Upper lobe of left lung (tissue), 6 donors: ENCODE measurements around the gene ARL9. TPM values are rescaled to one million over a fixed set of nuclear protein-coding genes. Genes with fewer than 3 reads are reported as not detected.

Experiments used
- ATAC-seq, 2 donors: fragments of 200-7000 bp; cut with Tn5 transposase; one replicate each; pipeline ENCODE4 v1.9.1; 2022; ENCODE audit warnings: mild to moderate bottlenecking in 2 of 2, moderate library complexity in 2 of 2; ENCODE audit not compliant: low FRiP score in 2 of 2
- DNase-seq, 2 donors: peaks; one replicate each; pipeline ENCODE4 v3.0.0-alpha.2; 2019 to 2020
- H3K27ac ChIP-seq, 4 donors: fragments of 200-600 bp; sonication (generic); one replicate each; pipeline ENCODE4 v1.5.1; 2016 to 2019
- H3K27me3 ChIP-seq, 4 donors: fragments of 200-600 bp; sonication (generic); one replicate each; pipeline ENCODE4 v1.5.1; 2017 to 2019
- H3K36me3 ChIP-seq, 4 donors: fragments of 200-600 bp; sonication (generic); one replicate each; pipeline ENCODE4 v1.5.1; 2016 to 2019
- H3K4me1 ChIP-seq, 4 donors: fragments of 200-600 bp; sonication (generic); one replicate each; pipeline ENCODE4 v1.5.1; 2018 to 2019
- H3K4me3 ChIP-seq, 4 donors: fragments of 200-600 bp; sonication (generic); one replicate each; pipeline ENCODE4 v1.5.1; 2017 to 2019; ENCODE audit warnings: mild to moderate bottlenecking in 2 of 4, moderate library complexity in 1 of 4
- H3K9me3 ChIP-seq, 4 donors: fragments of 200-600 bp; sonication (generic); one replicate each; pipeline ENCODE4 v1.5.1; 2018 to 2019
- CTCF ChIP-seq, 6 experiments: fragments of 450-650 bp in 4 of 6; fragments of 200-600 bp in 2 of 6; sonication (generic) in 2 of 6; IDR thresholded peaks; one replicate each; pipeline ENCODE4 v1.5.1; 2016 to 2019; ENCODE audit warnings: antibody characterized with exemption in 6 of 6
- EP300 ChIP-seq, 4 donors: sonication (generic); formaldehyde crosslinking; IDR thresholded peaks; one replicate each; pipeline ENCODE4 v1.5.1; 2017; ENCODE audit warnings: antibody characterized with exemption in 4 of 4, control low read depth in 2 of 4
- POLR2A ChIP-seq, 4 donors: fragments of 450-650 bp; IDR thresholded peaks; one replicate each; pipeline ENCODE4 v1.5.1; 2016 to 2017; ENCODE audit warnings: antibody characterized with exemption in 4 of 4, mild to moderate bottlenecking in 2 of 4
- POLR2AphosphoS5 ChIP-seq, 2 donors: sonication (generic); formaldehyde crosslinking; IDR thresholded peaks; one replicate each; pipeline ENCODE4 v1.5.1; 2017; ENCODE audit warnings: antibody characterized with exemption in 2 of 2
- WGBS, 2 donors: methylation state at CpG; one replicate each; pipeline ENCODE4 v1.1.5; 2017 to 2018; 5-methylcytosine and 5-hydroxymethylcytosine counted together
- total RNA-seq, 6 donors: library from RNA; depleted of rRNA in 4 of 6; stranded (reverse); fragments of >200 nt in 4 of 6; gene quantifications; one replicate each; pipeline versions ENCODE4 v1.1.0 to v1.2.1, GENCODE V29; 2016 to 2021
- donor health status: DM: no; HTN: no; CAD: no; lungs with moderate emphysema.
- donor health status: DM: no; HTN: yes; CAD: no; lungs with severe emphysema.

Gene ARL9
- total RNA-seq, 6 donors from 2014 or later = 0.17 TPM; not detected in 4

- ATAC-seq = no peak
Observed at GRCh38 chr4:56511098-56511497, 5.5 kb downstream of the ARL9 start.

DNA sequence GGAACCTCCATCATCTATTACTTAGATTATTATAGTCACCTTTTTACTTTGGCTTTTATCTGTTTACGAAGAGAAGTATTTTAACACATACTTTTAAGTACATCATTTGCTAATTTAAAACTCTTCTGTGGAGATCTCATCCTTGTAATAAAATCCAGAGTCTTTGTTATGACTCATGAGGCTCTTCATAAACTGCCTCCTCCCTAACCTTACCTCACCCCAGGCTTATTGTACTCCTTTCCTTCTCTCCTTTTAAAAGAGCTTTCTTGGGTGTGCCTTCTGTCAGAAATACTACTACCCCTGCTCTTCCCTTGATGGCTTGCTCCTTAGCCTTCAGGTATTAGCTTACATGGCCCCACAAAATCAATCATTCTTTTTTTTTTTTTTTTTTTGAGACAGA lies 6.6 kb downstream of the ARL9 start:
- no peaks in the 10 kb centered on the region for H3K9me3 ChIP-seq
- ATAC-seq = no peak
- TF ChIP-seq POLR2A (IDR thresholded peaks at IDR 0.05) (no peak), EP300 (IDR thresholded peaks at IDR 0.05) (no peak), POLR2AphosphoS5 (IDR thresholded peaks at IDR 0.05) (no peak), CTCF (IDR thresholded peaks at IDR 0.05) (no peak)
- H3K36me3 ChIP-seq = no peaks in the 10 kb centered on the region
- H3K4me1 ChIP-seq = no peaks in the 10 kb centered on the region
- H3K27ac ChIP-seq = no peak overlapping the region
- no peaks in the 10 kb centered on the region for H3K27me3 ChIP-seq
- no peak for DNase-seq
- WGBS, 2 donors = 94 to 96% methylated on average over 1 of the region's 1 CpG
- H3K4me3 ChIP-seq = no peak overlapping the region

More at GRCh38 chr4:56511098-56511497, 5.5 kb downstream of the ARL9 start:
- Histone ChIP-seq H3K4me3 (no peak overlapping the region), H3K4me1 (peaks cover 3 to 5% (median 4%) of the 10 kb centered on the region in 4 donors), H3K27ac (no peak overlapping the region), H3K9me3 (no peaks in the 10 kb centered on the region), H3K27me3 (no peaks in the 10 kb centered on the region), H3K36me3 (no peaks in the 10 kb centered on the region)
- TF ChIP-seq EP300 (IDR thresholded peaks at IDR 0.05) (no peak), CTCF (IDR thresholded peaks at IDR 0.05) (no peak), POLR2AphosphoS5 (IDR thresholded peaks at IDR 0.05) (no peak), POLR2A (IDR thresholded peaks at IDR 0.05) (no peak)
- no peak for DNase-seq

DNA sequence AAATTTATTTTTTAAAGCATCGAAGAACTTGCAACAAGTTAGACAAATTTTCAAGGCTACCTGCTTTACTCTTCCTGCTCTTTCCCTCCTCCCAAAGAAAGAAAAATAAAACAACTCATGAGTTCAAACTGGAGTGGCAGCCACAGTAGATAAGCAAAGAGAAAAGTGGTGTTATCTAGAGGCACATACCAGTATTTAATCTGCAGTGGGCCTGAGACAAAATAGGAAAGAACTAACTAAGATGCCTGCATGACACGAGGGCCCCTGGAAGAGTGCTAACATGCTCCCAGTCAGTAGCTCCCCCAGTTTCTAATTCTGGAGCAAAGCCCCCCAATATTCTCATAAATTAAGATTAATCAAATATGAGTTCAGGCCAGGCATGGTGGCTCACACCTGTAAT lies 7.9 kb downstream of the ARL9 start:
- no peak for ATAC-seq
- Histone ChIP-seq H3K27me3 (no peaks in the 10 kb centered on the region), H3K27ac (no peak overlapping the region), H3K9me3 (no peaks in the 10 kb centered on the region), H3K36me3 (no peaks in the 10 kb centered on the region), H3K4me1 (no peaks in the 10 kb centered on the region), H3K4me3 (no peak overlapping the region)
- 43 to 55% methylated on average over 2 of the region's 2 CpGs for WGBS, 2 donors
- no peak for TF ChIP-seq EP300 (IDR thresholded peaks at IDR 0.05)
- no peak for TF ChIP-seq CTCF (IDR thresholded peaks at IDR 0.05)
- TF ChIP-seq POLR2A (IDR thresholded peaks at IDR 0.05) = no peak
- TF ChIP-seq POLR2AphosphoS5 (IDR thresholded peaks at IDR 0.05) = no peak
- no peak for DNase-seq

- Histone ChIP-seq H3K27me3 (no peaks in the 10 kb centered on the region), H3K36me3 (no peaks in the 10 kb centered on the region), H3K4me3 (peak overlapping the region; percentile 22 to 69 (median 53)), H3K27ac (no peak overlapping the region), H3K9me3 (no peaks in the 10 kb centered on the region), H3K4me1 (peaks cover 7 to 13% (median 10%) of the 10 kb centered on the region in 4 donors)
- ATAC-seq = peak; percentile 87 to 98
- TF ChIP-seq CTCF (IDR thresholded peaks at IDR 0.05) (no peak), EP300 (IDR thresholded peaks at IDR 0.05) (no peak), POLR2A (IDR thresholded peaks at IDR 0.05) (peak in 1 of 4 donors; percentile 16), POLR2AphosphoS5 (IDR thresholded peaks at IDR 0.05) (peak in 1 of 2 donors; percentile 31)
- 3 to 18% methylated on average over 13 to 68 of the region's 68 CpGs for WGBS, 2 donors
- DNase-seq = peak; percentile 89 to 94
Observed at GRCh38 chr4:56530269-56531148, 24.9 kb downstream of the ARL9 start.
